AML-193 (cell line): Measurements from ENCODE around the gene SULT2B1.

Experiments
- DNase-seq, 2 experiments: peaks; one replicate each; lab custom pipeline; 2025; lab: John Stamatoyannopoulos, UW

SULT2B1 gene

DNA sequence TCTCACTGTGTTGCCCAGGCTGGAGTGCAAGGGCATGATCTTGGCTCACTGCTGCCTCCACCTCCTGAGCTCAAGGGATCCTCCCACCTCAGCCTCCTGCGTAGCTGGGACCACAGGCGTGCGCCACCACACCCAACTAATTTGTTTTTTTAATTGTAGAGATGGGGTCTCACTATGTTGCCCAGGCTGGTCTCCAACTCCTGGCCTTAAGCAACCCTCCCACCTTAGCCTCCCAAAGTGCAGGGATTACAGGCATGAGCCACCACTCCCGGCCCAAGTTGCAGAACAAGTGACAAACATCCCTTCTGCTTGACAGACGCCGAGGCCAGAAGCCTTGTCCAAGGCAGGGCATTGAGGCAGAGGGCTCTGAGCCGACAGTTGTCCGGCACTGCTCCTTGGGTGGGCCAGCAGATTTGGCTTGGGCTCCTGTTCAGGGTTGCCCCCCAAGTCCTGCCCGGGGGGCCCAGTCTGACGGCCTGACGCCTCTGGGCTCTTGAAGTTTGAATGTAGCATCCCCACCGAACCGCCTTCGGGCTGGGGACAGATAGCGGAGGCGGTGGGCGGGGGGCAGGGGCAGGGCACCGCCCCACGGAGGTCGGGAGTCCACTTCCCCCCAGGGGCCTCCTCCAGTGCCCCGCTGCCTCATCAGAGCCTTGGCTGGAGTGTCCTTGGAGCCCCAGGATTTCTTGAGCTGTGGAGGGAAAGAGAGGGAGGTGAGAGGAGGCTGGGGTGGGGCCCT is 48.9 kb downstream of the SULT2B1 start:
- no peak for DNase-seq

DNA sequence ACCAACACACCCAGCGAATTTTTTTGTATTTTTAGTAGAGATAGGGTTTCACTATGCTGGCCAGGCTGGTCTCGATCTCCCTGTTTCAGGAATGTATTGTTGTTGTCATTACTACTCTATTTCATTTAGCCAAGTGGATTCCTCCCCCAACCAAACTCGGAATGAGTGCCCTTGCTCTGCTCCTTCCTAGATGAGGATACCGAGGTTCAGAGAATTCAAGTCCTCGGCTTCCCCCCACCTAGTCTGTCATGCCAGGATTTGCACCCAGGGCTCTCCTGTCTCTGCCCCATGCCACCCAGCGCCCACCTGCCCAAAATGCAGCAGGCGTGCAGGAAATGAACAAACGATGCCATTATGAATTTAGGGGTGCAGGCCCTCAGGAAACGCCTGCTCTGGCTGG is 51.0 kb downstream of the SULT2B1 start:
- DNase-seq = no peak

DNA sequence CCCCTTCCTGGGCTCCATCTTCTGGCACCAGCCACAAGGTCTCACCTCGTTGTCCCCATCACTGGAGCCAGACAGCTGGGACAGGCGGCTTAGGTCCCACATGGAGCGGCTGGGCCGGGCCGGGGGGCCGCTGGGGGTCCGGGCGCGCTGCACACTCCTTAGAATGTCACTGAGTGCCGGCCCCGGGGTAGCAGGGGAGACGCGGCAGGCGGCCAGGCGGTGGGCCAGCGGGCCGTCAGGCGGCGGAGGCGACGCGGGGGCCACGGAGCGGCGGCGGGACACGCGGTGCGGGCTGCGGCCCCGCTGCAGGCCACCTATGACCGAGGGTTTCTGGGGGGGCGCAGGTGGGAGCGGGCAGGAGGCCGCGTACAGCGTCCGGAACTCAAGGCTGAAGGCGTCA is 51.5 kb downstream of the SULT2B1 start:
- DNase-seq = no peak

DNA sequence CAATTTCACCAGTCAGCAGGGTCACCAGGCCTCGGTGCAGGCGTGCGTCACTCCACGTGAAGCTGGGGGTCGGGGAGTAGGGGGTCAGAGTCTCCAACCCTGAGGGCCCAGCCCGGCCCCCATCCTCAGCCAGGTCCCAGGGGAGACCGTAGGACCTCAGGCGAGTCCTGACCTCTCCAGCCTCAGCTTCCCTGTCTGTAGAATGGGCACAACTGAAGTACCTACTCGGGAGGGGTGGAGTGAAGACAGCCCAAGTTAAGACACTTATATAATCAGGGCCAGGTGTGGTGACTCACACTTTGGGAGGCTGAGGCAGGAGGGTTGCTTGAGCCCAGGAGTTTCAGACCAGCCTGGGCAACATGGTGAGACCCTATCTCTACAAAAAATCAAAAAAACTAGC is 51.9 kb downstream of the SULT2B1 start:
- no peak for DNase-seq

DNA sequence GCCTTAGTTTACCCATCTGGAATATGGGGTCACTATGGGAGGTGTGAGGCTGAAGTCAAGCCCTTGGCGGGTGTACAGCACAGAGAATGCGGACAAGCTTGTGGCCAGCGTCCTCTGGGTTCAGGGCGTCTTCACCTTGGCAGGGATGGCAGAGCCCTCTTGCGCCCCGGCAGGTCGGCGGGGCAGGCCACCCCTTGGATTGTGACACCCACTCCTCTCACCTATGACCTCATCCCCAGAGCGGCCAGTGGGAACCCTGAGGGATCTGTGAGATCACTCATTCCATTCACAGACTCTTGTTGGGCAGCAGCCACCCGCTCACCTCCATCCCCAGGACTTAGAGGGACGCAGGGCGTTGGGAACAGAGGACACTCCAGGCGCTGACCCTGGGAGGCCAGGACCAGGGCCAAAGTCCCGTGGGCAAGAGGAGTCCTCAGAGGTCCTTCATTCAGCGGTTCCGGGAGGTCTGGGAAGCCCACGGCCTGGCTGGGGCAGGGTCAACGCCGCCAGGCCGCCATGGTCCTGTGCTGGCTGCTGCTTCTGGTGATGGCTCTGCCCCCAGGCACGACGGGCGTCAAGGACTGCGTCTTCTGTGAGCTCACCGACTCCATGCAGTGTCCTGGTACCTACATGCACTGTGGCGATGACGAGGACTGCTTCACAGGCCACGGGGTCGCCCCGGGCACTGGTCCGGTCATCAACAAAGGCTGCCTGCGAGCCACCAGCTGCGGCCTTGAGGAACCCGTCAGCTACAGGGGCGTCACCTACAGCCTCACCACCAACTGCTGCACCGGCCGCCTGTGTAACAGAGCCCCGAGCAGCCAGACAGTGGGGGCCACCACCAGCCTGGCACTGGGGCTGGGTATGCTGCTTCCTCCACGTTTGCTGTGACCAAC is 54.7 kb downstream of the SULT2B1 start, which contains the start of gene SPACA4:
TSS of gene SPACA4 (plus strand) at position 280 of the 896 bp plus-strand sequence. CDS start at position 517, 237 bp downstream.
- DNase-seq = no peak

DNA sequence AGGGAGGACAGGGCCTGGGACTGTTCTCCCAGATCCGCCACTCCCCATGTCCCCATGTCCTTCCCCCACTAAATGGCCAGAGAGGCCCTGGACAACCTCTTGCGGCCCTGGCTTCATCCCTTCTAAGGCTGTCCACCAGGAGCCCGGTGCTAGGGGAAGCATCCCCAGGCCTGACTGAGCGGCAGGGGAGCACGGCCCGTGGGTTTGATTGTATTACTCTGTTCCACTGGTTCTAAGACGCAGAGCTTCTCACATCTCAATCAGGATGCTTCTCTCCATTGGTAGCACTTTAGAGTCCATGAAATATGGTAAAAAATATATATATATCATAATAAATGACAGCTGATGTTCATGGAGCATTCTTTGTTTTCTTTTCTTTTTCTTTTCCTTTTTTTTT is 55.4 kb downstream of the SULT2B1 start:
- DNase-seq = no peak

DNA sequence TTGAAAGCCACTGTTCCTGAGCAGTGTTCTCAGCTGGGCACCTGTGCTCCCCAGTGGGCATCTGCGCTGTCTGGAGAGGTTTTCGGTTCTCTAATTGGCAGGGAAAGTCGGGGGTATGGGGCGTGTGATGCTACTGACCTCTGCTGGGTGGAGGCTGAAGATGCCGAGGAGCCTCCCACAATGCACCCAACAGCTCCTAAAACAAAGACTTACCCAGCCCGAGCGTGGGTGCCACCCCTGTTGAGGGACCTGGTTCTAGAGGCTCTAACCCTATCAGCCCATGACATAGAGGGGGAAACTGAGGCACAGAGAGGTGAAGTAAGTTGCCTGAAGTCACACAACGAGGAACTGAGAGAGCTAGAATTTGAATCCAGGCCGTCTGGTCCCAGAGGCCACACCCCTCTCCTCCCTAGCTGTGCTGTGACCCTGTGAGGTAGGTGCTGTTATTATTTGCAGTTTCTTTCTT is 56.9 kb downstream of the SULT2B1 start:
- peak; percentile 42 to 53 for DNase-seq

DNA sequence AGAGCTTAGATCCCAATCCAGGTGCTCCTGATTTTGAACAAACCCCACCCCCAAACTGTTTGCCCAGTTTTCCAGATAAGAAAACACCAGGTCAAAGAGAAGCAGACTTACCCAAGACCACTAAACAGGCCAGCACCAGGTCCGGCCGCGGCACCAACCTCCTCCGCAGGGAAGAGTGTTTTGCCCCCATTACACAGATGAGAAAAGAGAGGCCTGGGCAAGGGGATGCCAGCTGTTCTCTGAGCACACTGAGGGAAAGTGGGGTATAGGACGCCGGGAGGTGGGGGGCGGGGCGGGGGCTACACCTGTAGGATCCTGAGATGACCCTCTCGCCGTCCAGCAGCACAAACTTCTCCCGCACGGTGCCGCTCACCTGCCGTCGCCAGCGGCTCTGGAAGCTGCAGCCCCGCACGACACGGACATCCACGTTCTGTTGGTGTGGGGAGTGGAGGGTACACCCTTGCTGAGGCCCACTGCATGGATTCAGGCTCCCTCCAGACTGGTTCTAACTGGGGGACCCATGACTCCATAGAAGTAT is 57.7 kb downstream of the SULT2B1 start:
- DNase-seq = no peak

DNA sequence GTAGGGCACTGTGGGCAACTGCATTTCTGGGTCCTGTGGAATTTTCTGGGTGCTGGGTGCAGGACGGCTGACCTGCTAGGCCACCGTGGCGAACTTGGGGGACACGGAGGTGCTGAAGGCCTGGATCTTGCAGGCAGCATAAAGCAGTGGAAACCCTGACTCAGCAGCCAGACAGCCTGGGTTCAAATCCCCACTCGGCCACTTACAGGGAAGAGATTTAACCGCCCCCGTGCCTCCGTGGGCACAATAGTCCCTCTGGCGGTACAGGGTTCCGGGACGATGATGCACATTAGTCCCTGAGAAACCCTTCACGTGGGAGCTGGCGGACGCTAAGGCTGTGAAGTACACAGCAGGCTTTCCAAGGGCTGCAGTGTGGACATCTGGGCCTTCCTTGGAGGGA is 59.9 kb downstream of the SULT2B1 start:
- DNase-seq = no peak

DNA sequence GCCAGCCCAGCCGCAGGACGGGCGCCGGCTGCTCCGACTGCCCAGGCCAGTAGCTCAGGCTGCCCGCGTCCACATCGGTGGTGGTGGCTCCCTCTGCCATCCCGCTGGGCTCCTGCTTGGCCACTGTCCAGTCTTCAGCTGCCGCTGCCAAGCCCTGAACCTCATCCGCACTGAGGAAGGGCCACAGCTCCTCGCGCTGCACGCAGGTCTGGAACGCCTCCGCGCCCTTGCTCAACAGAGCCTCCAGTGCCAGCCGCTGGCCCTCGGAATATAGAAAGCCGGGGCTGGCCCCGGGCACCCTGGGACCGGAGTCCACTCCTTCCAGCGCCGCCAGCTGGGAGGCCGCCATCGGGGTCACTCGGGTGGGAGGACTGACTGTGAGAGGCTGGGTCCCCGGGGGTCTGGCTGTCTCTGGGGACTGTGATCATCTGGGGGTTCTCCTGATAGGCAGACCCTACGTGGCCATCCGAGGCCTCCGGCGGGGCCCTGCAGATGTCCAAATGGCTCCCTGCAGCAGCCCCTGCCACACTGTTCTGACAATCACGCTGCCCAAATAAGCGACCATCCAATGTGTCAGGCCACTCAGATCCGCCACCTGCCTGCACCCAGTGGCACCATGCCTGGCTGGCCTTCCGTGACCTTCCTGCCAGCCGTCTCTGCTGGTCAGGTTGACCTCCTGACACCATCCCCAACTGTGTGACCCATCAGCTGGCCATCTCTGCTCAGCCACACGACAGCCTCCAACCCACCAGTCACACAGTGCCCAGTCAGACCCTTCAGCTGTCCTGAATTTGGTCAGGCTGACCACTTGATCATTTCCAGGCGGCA is 61.3 kb downstream of the SULT2B1 start:
- DNase-seq = no peak

DNA sequence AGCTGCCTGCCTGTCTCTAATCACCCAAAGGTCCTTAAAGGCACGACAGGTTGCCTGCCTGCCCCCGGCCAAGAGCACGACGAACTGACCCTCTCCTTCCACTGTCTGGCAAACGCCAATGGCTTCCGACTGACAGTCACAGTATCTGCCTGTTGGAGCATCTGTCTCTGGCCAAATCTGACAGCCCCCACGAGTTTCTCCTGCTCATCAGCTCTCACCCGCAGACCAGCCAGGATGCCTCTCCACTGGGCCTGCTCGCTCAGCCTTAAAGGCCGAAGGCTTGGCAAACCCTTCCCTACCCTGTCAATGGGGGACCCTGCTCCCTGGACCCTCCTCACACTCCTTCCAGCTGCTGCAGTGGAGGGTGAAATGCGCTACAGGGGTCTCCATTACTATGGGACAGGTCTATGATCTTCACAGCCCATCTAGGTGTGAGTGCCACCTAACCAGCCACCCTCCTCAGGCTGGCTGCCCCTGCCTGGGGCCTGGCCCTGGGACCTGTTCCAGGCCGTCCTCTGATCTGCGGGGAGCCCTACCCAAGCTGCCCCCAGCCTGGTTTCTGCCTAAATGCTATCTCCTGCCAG is 62.0 kb downstream of the SULT2B1 start:
- DNase-seq = no peak

DNA sequence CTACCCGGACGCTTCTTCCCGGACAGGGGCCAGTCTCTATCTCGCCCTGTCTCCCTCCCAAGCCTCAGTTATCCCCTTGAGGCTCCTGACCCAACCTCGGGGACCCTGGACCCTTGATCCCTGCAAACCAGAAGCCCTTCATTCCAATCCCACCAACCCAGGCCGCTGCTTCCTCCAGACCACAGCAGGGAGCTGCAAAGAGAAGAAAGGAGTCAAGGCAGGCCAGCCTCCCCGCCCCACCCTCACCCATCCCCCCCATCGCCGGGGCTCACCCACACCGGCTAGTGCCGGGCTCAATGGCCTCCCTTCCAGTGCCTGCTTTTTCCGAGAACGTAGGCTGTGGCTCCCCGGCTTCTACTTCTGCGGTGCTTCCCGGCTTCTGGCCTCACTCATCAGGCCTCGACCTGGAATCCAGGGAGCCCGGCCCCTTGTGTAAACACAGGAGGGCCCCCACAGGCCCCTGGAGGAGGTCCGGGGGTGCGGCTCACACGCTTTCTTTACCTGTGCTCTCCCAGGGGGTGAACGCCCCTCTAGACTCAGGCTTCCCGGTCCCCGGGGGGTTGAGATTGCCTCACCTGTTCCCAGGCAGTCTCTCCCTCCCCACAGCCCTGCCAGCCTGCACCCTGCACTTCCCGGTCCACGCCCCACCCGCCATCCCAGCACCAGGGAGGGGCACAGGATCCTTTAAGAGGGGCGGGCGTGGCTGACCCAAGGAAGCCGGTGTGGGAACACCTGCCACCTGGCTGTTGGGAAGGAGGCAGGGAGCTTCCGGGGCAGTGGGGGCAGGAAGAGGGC is 62.7 kb downstream of the SULT2B1 start, which contains the start of gene FAM83E:
TSS of gene FAM83E (minus strand) at position 641 of the 795 bp plus-strand sequence. CDS start 1,704 bp downstream, outside the sequence.
- no peak for DNase-seq

DNA sequence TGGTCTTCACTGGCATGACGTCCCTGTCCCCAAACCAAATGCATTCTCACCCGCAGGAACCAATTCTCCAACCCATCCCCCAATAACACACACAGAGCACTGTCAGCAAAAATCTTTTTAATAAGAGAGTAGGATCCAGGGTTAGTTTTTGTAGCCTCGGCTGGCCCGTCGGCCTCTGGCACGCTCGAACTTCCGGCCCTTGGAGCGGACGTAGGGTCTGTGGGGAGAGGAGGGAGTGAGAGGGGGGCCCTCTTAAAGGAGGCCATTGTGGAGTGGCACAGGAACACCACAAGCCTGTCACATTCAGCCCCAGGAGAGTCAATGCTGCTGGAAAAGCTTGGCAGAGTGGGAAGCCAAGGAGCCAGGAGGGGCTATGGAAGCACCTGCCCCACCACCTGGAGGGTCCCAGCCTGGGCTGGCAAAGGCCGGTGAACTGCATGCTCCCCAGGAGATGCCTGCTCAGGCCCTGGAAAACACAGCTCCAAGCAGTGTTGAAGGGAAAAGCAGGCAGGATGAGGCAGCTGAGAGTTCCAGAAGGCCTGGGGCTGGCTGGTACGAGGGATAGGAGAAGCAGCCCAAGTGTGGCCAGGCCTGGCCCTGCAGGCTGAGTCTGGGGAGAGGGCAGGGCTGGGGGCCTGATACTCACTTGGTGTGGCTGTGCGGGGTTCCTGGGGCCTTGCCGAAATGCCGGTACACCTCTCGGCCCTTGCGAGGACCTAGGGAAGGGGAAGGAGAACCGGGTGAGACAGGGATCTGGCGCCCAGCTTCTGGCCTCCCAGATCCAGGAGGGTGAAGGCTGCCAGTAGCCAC is 63.5 kb downstream of the SULT2B1 start:
- DNase-seq = no peak

DNA sequence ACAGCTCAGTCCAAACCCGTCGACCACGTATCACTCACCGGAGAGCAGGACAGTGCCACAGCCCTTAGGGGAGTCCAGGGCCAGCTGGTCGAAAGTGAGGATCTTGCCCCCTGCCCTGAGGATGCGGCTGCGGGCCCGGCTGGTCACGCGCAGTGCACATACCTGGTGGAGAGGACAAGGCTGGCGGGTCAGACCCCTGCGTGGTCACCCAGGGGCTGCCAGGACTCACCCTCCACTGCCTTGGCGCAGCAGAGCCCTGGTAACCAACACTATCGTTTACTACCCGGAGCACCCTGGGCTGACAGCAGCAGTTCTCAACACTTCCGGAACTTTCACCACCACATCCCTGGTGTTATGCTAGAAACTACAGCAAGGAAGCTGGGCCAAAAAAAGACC is 64.1 kb downstream of the SULT2B1 start:
- DNase-seq = no peak

DNA sequence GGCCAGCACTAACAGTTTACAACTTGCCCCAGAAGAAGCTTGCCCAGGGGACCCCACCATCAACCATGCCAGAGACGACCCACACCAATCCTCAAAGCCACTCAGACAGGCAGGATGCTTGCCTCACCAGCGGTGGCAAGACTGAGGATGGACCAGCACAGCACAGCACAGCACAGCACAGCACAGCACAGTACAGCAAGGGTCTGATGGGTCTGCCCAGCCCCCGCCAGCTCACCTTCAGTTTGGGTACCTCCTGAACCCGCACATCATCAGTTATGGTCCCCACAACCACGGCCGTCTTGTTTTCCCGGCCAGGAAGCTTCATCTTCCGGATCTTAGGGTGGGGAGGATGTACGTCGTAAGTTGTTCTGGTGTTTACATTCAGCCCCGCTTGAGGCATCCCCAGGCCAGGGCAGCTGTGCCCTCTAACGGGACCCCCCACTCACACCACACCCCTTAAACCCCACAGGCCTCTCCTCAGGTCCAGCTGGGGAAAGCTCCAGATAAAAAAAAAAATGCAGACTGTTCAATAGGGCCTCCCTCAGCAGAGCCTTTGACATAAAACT is 64.6 kb downstream of the SULT2B1 start:
- DNase-seq = no peak

DNA sequence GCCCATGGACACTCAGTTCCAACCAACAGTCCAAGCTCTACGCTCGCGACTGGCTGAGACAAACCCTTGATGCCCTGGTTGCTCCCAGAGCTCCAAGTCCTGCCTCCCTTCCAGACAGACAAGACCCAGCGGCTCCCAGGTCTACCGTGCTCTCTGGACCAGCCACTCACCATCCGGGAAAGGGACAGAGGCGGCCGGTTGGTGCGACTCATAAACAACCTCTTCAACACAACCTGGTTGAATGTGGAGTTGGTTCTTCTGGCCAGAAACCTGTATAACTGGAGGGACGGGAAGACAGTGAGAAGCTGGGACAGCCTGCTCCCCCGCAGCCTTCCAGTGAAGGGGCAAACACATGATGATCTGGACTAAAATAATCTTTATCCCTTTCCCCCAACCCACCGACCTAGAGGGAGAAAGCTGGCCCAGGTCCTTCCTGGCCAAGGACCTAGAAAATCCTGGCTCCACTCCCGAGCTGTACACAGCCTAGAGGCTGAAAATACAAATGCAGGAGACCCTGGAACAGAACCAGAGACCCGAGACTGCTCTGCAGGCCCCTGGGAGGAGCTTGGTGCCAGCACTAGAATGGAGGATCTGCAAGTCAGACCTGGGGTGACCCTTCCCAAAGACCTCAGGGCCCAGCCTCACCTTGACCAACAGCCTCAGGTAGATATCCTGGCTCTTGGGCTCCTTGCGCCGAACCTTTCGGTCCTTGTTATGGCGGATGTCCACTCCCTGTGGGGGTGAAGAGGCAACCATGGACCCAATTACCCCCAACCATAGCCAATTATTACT is 65.4 kb downstream of the SULT2B1 start:
- DNase-seq = no peak

DNA sequence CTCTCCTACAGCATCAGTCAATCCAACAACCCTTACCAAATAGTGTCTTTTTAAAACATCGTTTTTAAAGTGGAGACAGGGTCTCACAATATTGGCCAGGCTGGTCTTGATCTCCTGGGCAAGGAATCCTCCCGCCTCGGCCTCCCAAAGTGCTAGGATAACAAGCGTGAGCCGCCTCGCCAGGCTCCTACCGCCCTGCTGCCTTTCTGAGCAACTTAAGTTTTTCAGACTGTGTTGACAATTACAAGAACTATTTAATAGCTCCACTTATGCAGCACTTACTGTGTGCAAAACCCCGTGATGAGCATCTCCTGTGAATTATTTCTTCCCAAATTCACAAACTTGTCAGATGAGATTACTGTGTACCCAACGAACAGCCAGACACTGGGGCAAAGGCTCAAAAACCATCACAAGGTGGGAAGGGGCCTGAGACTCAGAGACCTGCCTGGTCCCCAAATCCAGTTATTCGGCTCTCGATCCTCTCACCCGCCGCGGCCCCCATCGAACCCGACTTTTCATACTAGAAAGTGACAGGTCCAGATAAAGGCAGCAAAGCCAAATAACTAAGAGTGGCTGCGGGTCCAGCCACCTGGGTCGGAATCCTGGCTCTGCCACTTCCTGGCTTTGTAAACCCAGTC is 66.4 kb downstream of the SULT2B1 start:
- DNase-seq = no peak
